HG02981 (cell line): ENCODE data around the gene ALKBH5.

Experiments
- ATAC-seq: cut with Tn5 transposase; IDR thresholded peaks from one replicate; pipeline ENCODE4 v1.9.1; 2021; ENCODE audit warnings: mild to moderate bottlenecking, moderate library complexity; ENCODE audit not compliant: unreplicated experiment

The ALKBH5 gene

GRCh38 chr17:18157354-18157985 lies 26.2 kb upstream of the ALKBH5 start:
- no peak for ATAC-seq

DNA sequence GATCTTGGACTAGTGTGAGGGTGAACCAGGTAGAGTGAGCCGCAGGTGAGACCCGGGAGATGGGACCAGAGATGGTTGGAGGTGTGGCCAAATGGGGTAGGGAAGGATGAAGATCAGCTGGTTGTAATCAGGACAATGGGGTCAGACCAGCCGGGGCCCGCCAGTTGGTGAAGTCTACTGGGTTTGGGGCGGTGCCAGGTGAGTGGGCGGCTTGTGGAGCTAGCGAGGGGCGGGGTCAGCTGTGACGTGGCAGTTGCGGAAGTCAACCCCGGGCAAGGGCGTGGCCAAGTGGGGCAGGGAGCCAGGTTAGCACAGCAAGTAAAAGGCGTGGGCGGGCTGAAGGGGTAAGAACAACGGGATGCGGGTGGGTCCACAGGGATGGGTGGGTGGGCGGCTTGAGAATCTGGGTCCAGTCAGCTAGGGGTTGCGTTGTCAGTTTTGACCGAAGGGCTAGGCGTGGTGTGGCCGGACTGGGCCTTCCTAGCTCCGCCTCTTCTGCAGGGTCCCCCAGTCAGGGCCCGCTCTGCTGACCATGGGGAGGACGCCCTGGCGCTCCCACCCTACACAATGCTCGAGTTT lies 25.5 kb upstream of the ALKBH5 start:
- no peak for ATAC-seq

- ATAC-seq, result no peak
Observed at GRCh38 chr17:18159551-18160120, 24.0 kb upstream of the ALKBH5 start.

DNA sequence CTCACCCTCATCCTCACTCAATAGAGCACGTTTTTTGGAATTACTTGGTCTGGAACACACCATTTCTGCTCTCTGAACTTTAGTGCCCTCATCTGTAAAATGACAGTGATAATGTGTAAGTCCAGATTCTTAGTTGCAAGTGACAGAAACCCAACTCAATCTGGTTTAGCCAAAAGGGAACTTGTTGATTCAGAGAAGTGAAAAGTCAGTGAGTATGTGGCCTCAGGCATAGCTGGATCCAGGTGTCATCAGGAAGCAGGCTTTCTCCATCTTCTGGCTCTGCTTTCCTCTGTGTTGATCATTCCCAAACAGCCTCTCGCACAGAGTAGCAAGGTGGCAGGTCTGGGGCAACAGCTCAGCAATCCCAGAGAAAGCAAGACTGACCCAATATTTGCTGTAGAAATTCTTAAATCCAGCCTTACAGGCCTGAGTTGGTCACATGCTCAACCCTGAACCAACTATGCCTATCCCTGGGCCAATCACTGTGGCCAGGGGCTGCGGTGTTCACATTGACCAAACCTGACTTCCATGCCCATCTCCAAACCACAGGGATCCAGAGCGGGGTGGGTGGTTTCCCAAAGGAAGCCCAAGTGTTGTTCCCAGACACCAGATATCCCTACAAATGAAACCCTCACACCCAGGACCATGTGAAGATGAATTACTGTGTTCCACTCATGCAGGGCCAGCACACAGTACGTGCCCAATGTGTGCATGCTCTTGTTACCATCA lies 23.3 kb upstream of the ALKBH5 start:
- no peak for ATAC-seq

GRCh38 chr17:18161207-18162145 lies 22.2 kb upstream of the ALKBH5 start:
- ATAC-seq, result no peak

DNA sequence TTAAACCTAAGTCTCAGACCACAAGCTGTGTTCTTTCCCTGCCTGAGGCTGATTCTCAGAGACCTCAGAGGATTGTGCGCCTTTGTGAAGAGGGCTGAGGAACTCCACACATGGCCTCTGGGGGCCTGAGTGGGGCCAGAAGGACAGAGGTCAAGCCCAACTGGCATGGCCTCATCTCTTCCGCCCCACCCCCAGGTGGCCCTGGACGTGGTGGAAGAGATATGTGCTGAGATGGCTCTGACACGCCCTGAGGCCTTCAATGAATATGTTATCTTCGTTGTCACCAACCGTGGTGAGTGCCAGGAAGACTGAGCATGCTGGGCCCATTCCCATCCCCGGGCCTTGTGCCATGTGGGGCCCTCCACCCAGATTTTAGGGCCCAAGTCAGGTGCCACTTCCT lies 20.1 kb upstream of the ALKBH5 start:
- no peak for ATAC-seq

- no peak for ATAC-seq
Observed at GRCh38 chr17:18166894-18167293, 16.7 kb upstream of the ALKBH5 start.

- no peak for ATAC-seq
Observed at GRCh38 chr17:18167421-18167820, 16.2 kb upstream of the ALKBH5 start.

GRCh38 chr17:18172531-18173278 lies 10.9 kb upstream of the ALKBH5 start:
- ATAC-seq, result no peak

GRCh38 chr17:18173740-18174139 lies 9.9 kb upstream of the ALKBH5 start:
- no peak for ATAC-seq

DNA sequence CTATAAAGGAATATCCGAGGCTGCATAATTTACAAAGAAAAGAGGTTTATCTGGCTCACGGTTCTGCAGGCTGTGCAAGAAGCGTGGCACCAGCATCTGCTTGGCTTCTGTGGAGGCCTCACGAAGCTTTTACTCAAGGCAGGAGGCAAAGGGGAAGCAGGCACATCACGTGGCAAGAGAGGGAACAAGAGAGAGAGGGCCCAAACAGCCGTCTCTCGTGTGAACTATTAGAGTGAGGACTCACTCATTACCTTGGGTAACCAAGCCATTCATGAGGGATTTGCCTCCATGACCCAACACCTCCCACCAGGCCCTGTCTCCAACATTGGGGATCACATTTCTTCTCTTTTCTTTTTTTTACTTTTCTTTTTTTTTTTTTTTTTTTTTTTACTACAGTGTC lies 7.5 kb upstream of the ALKBH5 start:
- ATAC-seq, result no peak

- ATAC-seq, result no peak
Observed at GRCh38 chr17:18177133-18177532, 6.5 kb upstream of the ALKBH5 start.

- no peak for ATAC-seq
Observed at GRCh38 chr17:18177722-18178121, 5.9 kb upstream of the ALKBH5 start.

GRCh38 chr17:18179196-18179595 lies 4.4 kb upstream of the ALKBH5 start:
- no peak for ATAC-seq

GRCh38 chr17:18179804-18180203 lies 3.8 kb upstream of the ALKBH5 start:
- ATAC-seq, result no peak

DNA sequence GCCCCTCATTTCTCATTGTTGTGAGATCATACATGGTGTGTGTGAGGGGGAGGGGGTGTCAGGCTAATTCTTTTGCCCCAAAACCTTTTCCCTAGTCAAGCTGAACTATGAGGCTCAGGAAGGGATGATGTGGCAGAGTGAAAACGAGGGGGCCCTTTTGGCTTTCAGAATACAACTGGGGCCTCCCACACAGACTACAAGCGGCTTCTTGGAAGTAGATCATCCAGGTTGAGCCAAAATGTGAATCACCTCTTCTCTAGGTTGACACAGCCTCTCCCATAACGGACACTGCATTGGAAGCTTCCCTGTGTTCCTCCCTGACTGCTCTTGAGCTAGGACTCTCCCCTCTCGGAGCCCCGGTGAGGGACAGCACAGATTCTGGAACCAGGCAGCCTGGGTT lies 2.3 kb upstream of the ALKBH5 start:
- ATAC-seq, result no peak

DNA sequence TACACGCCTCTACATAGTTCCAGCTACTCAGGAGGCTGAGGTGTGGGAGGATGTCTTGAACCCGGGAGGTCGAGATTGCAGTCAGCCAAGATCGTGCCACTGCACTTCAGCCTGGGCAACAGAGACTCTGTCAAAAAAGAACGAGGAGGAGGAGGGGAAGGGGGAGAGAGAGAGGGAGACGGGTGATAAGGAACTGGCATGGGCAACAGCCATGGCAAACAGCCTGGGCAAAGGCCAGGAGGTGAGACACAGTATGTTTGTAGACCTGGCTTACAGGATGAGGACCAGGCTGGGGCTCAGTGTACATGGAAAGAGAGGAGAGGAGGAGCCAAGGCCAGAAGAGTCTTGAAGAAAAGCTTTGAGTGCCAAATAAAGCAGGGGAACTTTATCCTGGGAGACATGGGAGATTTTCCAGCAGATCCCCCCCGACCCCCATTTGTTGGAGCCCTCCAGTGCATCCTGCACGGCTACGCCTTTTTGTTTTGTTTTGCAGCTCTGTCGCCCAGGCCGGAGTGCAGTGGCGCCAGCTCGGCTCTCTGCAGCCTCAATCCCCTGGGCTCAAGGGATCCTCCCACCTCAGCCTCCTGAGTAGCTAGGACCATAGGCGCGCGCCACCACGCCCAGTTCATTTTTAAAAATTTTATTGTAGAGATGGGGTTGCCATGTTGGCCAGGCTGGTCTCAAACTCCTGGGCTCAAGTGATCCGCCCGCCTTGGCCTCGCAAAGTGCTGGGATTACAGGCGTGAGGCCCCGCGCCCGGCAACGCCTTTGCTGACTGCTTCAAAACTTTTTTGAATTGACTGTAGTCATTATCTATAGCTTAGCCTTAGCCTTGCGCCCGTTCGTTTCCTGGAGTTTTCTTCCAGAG lies 1.3 kb upstream of the ALKBH5 start:
- no peak for ATAC-seq

DNA sequence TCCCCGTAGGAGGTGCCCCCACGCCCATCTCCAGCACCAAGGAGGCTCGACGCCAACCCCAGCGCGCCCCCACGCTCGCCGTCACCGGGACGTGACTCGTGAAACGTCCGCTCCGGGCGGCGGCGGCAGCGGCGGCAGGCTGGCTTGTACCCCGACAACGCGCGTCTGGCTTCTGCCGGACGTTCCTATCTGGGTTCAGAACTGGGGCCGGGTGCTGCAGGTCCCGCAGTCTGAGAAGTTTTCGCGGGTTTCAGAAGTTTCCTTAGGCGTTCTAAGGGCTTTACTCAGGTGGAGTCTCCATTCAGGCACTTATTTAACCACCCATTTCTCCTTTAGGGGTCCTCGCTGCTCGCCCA lies 672 bp upstream of the ALKBH5 start:
- peak; percentile 31 for ATAC-seq
